GM10266 (cell line): ENCODE results near the gene PARP15.
"Not testable (repeated sequence)": the region's sequence is repeated elsewhere in the genome, so short reads cannot be mapped to it uniquely, and the experiment has no call there.

Experiments used
- DNase-seq: peaks from one replicate; pipeline ENCODE4 v3.0.0; 2012; ENCODE audit errors: extremely low spot score
- TF ChIP-seq, protein P1 (sequence below): IDR thresholded peaks from 2 replicates; pipeline ENCODE4 v1.5.1; 2012; ENCODE audit warnings: mild to moderate bottlenecking, low read depth; ENCODE audit not compliant: control insufficient read depth, insufficient read depth; ENCODE audit errors: missing control alignments

PARP15 gene

GRCh38 chr3:122680475-122681283 is 103.2 kb downstream of the PARP15 start, which contains the start of gene PARP14:
TSS of gene PARP14 (plus strand) at chr3:122680839. CDS start at chr3:122680884, 45 bp downstream.
- TF ChIP-seq, protein P1, sequence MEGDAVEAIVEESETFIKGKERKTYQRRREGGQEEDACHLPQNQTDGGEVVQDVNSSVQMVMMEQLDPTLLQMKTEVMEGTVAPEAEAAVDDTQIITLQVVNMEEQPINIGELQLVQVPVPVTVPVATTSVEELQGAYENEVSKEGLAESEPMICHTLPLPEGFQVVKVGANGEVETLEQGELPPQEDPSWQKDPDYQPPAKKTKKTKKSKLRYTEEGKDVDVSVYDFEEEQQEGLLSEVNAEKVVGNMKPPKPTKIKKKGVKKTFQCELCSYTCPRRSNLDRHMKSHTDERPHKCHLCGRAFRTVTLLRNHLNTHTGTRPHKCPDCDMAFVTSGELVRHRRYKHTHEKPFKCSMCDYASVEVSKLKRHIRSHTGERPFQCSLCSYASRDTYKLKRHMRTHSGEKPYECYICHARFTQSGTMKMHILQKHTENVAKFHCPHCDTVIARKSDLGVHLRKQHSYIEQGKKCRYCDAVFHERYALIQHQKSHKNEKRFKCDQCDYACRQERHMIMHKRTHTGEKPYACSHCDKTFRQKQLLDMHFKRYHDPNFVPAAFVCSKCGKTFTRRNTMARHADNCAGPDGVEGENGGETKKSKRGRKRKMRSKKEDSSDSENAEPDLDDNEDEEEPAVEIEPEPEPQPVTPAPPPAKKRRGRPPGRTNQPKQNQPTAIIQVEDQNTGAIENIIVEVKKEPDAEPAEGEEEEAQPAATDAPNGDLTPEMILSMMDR = peak; percentile 13
- peak; percentile 64 for DNase-seq

DNA sequence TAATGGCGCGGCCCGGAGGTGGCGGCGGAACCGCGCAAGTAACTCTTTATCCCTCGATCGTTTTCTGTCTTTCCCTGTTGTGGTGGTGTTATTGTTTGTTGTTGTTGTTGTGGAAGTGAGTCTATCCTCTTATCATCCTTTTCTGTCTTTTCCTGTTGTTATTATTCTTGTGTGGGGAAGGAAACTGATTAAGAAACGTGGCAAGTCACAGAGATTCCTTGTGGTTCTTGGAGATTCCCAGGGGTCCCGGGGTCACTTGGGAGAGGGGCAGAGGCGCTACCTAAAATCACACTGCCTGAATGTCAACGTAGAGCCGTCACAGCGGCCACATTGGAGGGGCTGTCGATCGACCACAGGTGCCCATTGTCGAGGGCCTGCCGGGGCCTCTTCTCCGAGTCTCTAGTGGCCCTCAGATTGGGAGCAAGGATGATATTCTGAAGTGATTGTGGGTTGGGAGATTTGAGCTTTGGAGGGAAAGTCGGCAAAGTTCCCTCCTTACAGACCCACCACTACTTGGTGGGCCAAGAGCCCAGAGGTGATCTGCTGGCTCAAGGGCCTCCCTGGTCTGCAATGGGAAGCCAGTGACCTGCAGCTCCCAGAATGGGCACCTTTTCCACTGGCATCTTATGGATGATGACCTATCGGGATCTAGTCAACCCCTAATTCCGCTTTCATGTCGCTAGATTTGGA is 104.0 kb downstream of the PARP15 start:
- DNase-seq = no peak
- TF ChIP-seq, protein P1 = peak; percentile 15

DNA sequence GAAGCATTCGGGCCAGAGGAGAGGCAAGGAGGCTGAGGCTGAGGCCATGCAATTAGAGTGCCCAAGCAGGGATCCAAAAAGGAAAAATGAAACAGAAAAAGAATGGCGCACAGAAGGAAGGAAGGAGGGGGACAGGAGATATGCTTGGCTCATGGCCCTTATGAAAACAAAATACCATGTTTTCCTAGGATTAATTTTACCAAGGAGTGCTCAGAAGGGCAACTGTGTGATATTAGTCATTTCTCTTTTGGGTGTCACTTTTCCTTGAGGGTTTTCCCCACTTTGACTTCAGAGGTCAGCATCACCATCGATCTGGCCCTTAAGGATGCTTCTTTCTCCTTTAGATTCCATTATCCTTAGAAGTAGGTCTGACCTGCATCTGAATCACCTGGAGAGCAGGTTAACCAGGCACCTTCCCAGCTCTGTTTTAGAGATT is 104.5 kb downstream of the PARP15 start:
- no peak for DNase-seq

DNA sequence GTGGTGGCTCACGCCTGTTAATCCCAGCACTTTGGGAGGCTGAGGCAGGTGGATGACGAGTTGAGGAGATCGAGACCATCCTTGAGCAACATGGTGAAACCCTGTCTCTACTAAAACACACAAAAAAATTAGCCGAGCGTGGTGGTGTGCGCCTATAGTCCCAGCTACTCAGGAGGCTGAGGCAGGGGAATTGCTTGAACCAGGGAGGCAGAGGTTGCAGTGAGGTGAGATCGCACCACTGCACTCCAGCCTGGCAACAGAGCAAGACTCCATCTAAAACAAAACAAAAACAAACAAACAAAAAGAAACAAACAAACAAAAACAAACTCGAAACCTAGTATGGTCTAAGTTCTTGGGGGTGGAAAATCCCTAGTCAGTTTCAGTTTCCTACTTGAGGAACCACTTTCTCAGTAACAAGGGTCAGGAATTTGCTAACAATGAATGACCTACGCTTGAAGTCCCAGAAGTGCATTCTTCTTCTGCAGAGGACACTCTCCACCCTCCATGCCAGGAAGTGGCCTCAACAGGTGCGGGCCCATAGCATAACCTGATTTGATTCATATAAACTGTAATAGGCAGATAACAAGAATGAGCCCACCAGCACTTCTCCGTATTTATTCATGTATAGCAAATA is 105.4 kb downstream of the PARP15 start:
- not testable (repeated sequence) for DNase-seq

More for the DNA sequence above, 104.5 kb downstream of the PARP15 start:
- TF ChIP-seq, protein P1 = no peak

DNA sequence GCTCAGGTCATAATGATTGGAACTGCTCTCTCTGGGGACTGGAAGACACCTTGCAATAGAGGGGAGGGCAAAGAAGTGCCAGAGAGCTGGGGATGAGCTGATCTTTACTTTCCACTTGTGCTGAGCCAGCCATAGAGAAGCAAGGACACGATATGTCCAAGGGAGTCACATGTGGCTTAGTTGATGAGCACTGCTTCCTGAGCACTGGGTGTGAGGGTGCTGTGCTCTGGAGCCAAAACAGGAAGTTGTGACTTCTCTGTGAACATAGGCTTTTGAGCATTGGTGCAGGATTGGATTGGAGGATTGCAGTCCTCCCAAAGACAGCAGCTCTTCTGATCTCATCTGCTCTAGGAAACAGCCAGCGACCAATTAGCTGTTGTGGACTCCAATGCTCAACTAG is 109.8 kb downstream of the PARP15 start:
- TF ChIP-seq, protein P1 = no peak
- DNase-seq = no peak
